Activated CD8-positive, alpha-beta T cell treated with anti-CD3 and anti-CD28 coated beads, Interleukin-2, amount 10 ng/mL, durations not matched to agents 7 days and 5 days (primary cell): ENCODE data around the gene UNG. TPM values are rescaled to one million over a fixed set of nuclear protein-coding genes. Genes with fewer than 3 reads are reported as not detected.
"Not testable (repeated sequence)": the region's sequence is repeated elsewhere in the genome, so short reads cannot be mapped to it uniquely, and the experiment has no call there.

ENCODE experiments used
- ATAC-seq: fragments of 150-1000 bp; cut with Tn5 transposase; one replicate; pipeline ENCODE4 v1.10.0; 2021; ENCODE audit warnings: moderate library complexity
- CTCF ChIA-PET: fragments of 350-600 bp; sonication (Branson Sonifier 250); formaldehyde crosslinking; loops from one replicate; lab custom pipeline; 2021; ENCODE audit warnings: antibody characterized with exemption; lab: Charles Lee
- POLR2A ChIA-PET: fragments of 350-600 bp; sonication (Branson Sonifier 250); formaldehyde crosslinking; loops from one replicate; lab custom pipeline; 2021; ENCODE audit warnings: antibody characterized with exemption; lab: Charles Lee
- DNase-seq: peaks from one replicate; pipeline ENCODE4 v3.0.0-alpha.2; 2020
- H3K27ac Mint-ChIP-seq: one replicate; pipeline ENCODE4 v1.8.0; 2021; ENCODE audit warnings: mild to moderate bottlenecking, mixed read lengths
- H3K27me3 Mint-ChIP-seq: one replicate; pipeline ENCODE4 v1.8.0; 2021; ENCODE audit warnings: low read depth, mixed read lengths
- H3K36me3 Mint-ChIP-seq: one replicate; pipeline ENCODE4 v1.8.0; 2021; ENCODE audit warnings: low read depth, mixed read lengths
- H3K4me1 Mint-ChIP-seq: one replicate; pipeline ENCODE4 v1.8.0; 2021; ENCODE audit warnings: low read depth, mixed read lengths
- H3K4me3 Mint-ChIP-seq: one replicate; pipeline ENCODE4 v1.8.0; 2021; ENCODE audit warnings: mild to moderate bottlenecking, mixed read lengths
- H3K9me3 Mint-ChIP-seq: one replicate; pipeline ENCODE4 v1.8.0; 2022; ENCODE audit warnings: mixed read lengths; ENCODE audit not compliant: insufficient read depth
- total RNA-seq, 2 experiments: library from RNA; stranded (reverse); gene quantifications; one replicate each; pipeline ENCODE4 v1.2.3, GENCODE V29; 2021

Gene UNG
- total RNA-seq, 2 experiments from 2014 or later, result 61.5 to 66.8 TPM

DNA sequence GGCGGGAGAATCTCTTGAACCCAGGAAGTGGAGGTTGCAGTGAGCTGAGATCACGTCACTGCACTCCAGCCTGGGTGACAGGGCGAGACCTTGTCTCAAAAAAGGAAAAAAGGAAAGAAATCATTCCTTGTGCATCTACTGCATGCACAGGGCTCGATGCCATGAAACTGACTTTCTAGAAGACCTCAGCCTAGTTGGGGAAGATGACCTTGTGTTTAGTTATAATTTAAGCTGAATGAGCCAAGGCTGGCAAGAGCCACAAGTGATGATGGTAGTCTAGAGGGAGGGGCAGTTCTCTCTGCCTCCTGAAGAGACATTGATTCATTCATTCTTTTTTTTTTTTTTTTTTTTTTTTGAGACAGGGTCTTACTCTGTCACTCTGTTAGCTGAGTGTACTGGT lies 43.2 kb downstream of the UNG start:
- Mint-ChIP-seq H3K27ac (no peak overlapping the region), H3K4me3 (no peak overlapping the region), H3K4me1 (peaks cover 5% of the 10 kb centered on the region), H3K36me3 (no peaks in the 10 kb centered on the region), H3K9me3 (no peaks in the 10 kb centered on the region), H3K27me3 (peaks cover under 1% of the 10 kb centered on the region)
- POLR2A ChIA-PET, result no interaction called here
- CTCF ChIA-PET, result no interaction called here
- DNase-seq (no peak), ATAC-seq (no peak)

DNA sequence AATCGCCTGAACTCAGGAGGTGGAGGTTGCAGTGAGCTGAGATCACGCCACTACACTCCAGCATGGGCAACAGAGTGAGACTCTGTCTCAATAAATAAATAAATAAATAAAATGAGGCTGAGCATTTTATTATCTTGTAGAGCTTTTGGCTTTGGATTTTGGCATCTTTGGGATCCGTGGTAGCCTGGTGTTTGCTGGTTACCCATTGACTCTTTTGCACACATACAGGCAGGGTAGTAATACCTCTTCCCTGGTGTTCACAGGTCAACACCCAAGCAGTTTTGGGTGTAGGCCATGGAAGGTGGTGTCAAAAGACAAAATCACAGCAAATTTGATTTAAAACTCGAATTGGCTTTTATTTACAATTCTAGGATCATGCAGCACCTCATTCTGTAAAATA lies 46.8 kb downstream of the UNG start:
- H3K36me3 Mint-ChIP-seq, result no peaks in the 10 kb centered on the region
- no peaks in the 10 kb centered on the region for H3K9me3 Mint-ChIP-seq
- no peak overlapping the region for H3K4me3 Mint-ChIP-seq
- DNase-seq, result no peak
- H3K4me1 Mint-ChIP-seq, result peaks cover 5% of the 10 kb centered on the region
- H3K27me3 Mint-ChIP-seq, result peaks cover 2% of the 10 kb centered on the region
- CTCF ChIA-PET, result no interaction called here
- POLR2A ChIA-PET, result no interaction called here
- no peak overlapping the region for H3K27ac Mint-ChIP-seq
- no peak for ATAC-seq

DNA sequence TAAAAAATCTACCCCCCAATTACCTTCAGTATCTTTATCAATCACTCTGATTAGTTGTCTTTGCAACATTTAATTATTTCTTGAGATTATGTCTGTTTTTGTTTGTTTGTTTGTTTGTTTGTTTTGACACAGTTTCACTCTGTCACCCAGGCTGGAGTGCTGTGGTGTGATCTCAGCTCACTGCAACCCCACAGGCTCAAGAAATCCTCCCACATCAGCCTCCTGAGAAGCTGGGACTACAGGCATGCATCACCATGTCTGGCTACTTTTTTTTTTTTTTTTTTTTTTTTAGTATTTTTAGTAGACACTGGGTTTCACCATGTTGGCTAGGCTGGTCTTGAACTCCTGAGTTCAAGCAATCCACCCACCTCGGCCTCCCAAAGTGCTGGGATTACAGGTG lies 49.7 kb downstream of the UNG start:
- DNase-seq, result not testable (repeated sequence)

DNA sequence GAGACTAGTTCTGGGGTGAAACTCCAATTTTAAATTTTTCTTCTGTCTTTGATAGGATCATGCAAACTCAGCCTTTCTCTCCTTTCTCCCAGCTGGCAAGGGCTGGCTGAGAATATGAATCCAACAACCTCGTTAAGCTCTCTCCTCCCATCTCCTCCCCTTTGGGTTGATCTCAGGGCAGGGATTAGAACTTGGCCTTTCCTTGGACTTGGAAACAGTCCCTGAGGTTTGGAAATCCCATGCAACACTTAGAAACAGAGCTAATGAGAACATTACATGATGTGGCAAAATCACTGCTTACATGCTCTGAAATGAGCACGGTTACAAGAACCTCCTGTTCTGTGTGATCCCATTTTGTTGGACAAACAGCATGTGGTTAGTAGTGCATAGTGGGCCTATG lies 50.6 kb downstream of the UNG start:
- Mint-ChIP-seq H3K27ac (no peak overlapping the region), H3K27me3 (peaks cover 5% of the 10 kb centered on the region), H3K36me3 (no peaks in the 10 kb centered on the region), H3K4me1 (peaks cover 1% of the 10 kb centered on the region), H3K9me3 (no peaks in the 10 kb centered on the region), H3K4me3 (no peak overlapping the region)
- ATAC-seq, result no peak
- POLR2A ChIA-PET, result no interaction called here
- no peak for DNase-seq
- CTCF ChIA-PET, result interaction anchor here (1.2 kb wide), 1 partner anchor 36 kb away, joined by 3 read pairs; no protein-coding TSS in a partner anchor

More for the DNA sequence above, 49.7 kb downstream of the UNG start:
- H3K9me3 Mint-ChIP-seq, H3K36me3 Mint-ChIP-seq, H3K4me1 Mint-ChIP-seq, POLR2A ChIA-PET, CTCF ChIA-PET, ATAC-seq, H3K4me3 Mint-ChIP-seq, H3K27me3 Mint-ChIP-seq, H3K27ac Mint-ChIP-seq: not testable (repeated sequence)

DNA sequence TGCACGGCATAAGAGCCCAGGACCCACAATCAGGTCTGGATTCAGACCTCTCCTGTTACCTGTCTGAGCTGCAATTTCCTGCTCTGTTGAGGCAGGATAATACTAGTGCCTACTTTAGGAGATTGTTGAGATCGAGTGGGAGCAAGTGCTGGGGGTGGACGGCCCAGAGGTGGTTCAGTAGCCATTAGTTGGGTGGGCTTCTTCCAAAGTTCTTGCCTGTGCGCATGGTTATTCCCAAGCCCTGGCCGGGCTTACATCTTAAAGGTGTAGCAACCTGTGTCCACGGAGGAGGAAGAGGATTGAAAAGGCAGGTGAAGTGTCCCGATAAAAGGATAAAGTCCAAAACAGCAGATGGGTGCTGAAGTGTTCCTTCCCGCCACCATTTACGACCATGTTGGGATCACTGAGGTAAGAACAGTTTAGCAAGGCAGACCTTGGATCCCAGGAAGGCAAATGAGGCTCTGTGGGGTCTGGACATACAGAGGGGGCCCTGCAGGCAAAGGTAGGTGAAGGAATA lies 52.8 kb downstream of the UNG start:
- Mint-ChIP-seq H3K27me3 (peaks cover 8% of the 10 kb centered on the region), H3K27ac (no peak overlapping the region), H3K4me3 (no peak overlapping the region), H3K4me1 (peaks cover 10% of the 10 kb centered on the region), H3K9me3 (no peaks in the 10 kb centered on the region), H3K36me3 (no peaks in the 10 kb centered on the region)
- CTCF ChIA-PET, result interaction anchor here (1.4 kb wide), 1 partner anchor 38 kb away, joined by 5 read pairs; no protein-coding TSS in a partner anchor
- ATAC-seq (no peak), DNase-seq (no peak)
- POLR2A ChIA-PET, result no interaction called here

DNA sequence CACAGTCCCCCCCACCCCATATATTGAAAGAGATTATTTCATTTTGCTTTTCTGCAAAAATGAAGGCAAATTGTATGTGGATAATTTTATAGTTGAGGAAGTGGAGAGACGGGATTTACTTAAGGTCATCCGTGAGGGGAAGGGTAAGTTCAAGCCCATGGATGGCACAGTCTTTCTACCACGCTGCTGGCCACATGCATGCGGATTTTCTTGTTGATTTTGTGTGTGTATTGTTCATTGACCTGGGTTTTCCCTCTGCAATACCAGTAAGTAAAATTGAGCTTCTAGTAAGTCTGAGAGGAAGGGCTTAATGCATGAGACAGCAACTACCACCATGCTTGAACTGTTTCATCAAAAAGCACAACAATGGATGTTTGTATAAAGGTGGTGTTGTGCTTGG lies 54.1 kb downstream of the UNG start:
- Mint-ChIP-seq H3K4me3 (no peak overlapping the region), H3K27me3 (peaks cover 8% of the 10 kb centered on the region), H3K9me3 (no peaks in the 10 kb centered on the region), H3K27ac (no peak overlapping the region), H3K36me3 (no peaks in the 10 kb centered on the region), H3K4me1 (peaks cover 17% of the 10 kb centered on the region)
- CTCF ChIA-PET, result no interaction called here
- POLR2A ChIA-PET, result no interaction called here
- ATAC-seq (no peak), DNase-seq (no peak)

DNA sequence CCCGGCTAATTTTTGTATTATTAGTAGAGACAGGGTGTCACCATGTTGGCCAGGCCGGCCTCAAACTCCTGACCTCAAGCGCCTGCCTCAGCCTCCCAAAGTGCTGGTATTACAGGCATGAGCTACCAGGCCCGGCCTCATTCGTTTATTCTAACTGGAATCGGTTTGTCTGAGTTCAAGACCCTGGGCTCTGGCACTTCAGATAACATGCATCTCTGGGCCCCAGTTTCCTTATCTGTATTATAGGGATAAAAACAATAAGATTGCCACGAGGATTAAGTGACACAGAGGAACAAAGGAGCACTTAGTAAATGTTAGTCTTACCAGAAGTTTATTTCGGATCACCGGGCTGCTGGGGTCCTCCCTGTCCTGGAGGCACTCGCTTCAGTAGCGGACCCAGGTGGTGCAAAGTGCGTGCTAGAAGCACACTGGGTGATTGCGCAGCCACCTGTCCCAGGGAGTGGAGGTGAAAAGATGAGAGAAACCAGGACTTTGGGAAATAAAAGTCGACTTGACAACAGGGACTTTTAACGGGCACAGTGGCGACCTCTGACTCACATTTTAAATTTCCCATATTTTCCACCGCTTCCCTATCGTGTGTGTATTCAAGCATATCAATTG lies 56.5 kb downstream of the UNG start:
- no peak for DNase-seq
- H3K36me3 Mint-ChIP-seq, result no peaks in the 10 kb centered on the region
- H3K27ac Mint-ChIP-seq, result no peak overlapping the region
- ChIA-PET POLR2A (interaction anchor here (0.6 kb wide), 1 partner anchor 12 kb away, joined by 3 read pairs; no protein-coding TSS in a partner anchor), CTCF (interaction anchor here (0.9 kb wide), 1 partner anchor 42 kb away, joined by 3 read pairs; no protein-coding TSS in a partner anchor)
- no peaks in the 10 kb centered on the region for H3K9me3 Mint-ChIP-seq
- H3K27me3 Mint-ChIP-seq, result peaks cover 8% of the 10 kb centered on the region
- ATAC-seq, result no peak
- peaks cover 17% of the 10 kb centered on the region for H3K4me1 Mint-ChIP-seq
- H3K4me3 Mint-ChIP-seq, result peak overlapping the region; percentile 87

DNA sequence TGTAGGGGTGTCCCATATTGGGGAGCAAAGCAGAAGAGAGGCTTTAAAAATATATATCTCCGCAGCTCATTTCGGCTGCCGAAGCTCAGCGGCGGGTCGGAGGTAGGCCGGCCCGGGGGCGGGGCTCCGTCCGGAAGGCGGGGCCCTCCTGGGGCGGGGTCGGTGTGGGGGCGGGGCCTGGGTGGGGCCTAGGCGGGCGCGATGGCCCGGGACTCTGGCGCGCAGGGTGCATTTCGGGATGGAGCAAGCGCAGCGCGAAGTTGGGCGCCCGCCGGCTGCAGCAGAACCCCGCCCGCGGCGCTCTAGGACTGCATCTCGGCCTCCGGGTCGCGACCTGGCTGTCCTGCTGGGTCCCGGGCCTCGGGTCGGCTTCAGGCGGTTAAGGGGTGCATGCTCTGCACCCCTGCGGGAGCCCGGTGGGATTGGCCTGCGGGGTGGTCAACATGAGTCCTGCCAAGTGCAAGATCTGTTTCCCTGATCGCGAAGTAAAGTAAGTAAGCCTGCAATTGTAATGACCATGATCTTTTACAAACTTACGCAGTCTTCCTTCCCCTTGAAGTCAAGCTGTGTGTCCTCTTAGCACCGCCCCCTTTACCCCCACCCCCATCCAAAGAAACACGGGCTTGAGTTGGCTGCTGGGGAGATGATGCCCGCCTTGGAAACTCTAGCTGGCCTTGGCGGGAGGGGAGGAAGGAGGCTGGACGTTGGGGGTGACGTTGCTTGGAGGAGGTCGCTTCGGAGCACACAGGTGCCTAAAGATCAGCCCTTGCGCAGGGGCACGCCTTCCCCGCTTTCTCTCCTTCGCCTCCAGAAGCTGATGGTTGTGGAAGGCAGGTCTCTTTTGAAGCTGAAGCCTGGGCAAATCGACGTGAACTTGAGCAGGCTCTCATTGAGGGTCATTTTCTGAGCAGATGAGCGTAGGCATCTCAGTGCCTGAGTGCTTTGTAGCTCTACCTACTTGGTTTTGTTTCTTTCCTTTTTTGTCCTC lies 57.3 kb downstream of the UNG start:
- peak; percentile 85 for DNase-seq
- POLR2A ChIA-PET, result interaction anchor here (0.6 to 1.4 kb wide), 5 partner anchors 13 to 350 kb away, joined by 3 to 4 read pairs (median 3); no protein-coding TSS in a partner anchor
- Mint-ChIP-seq H3K4me3 (peak overlapping the region; percentile 87), H3K9me3 (no peaks in the 10 kb centered on the region), H3K27ac (peak overlapping the region; percentile 81), H3K27me3 (peaks cover 7% of the 10 kb centered on the region), H3K36me3 (no peaks in the 10 kb centered on the region), H3K4me1 (peaks cover 17% of the 10 kb centered on the region)
- CTCF ChIA-PET, result interaction anchor here (0.7 to 1.2 kb wide), 5 partner anchors 43 to 1391 kb away, joined by 3 to 6 read pairs (median 3); no protein-coding TSS in a partner anchor
- peak; percentile 97 for ATAC-seq

DNA sequence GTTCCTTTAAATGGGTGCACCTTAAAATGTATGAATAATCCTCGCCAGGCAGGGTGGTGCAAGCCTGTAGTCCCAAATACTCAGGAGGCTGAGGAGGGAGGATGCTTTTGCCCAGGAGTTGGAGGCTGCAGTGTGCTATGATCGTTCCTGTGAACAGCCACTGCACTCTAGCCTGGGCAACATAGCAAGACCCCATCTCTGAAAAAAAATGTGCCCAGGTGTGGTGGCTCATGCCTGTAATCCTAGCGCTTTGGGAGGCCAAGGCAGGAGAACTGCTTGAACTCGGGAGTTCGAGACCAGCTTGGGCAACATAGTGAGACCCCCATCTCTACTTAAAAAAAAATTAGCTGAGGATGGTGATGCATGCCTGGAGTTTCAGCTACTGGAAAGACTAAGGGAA lies 58.6 kb downstream of the UNG start:
- ChIA-PET POLR2A (no interaction called here), CTCF (no interaction called here)
- ATAC-seq, result no peak

DNA sequence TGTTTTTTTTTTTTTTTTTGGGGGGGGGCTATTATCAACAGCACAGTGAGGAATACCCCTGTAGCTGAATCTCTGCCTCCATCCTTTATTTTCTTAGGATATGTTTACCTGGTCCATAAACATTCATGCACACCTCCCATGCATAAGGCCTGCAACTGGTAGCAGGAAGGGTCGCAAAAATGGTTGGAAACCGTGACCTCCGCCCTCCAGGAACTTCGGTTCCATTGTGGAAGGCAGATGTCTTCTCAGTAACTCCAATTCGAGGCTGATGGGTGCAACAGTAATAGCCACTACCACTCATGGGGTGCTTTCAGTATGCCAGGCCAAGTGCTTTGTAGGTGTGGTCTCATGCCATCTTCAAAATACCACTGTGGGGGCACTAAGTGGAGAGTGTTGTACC lies 59.2 kb downstream of the UNG start:
- H3K4me1 Mint-ChIP-seq, result peaks cover 17% of the 10 kb centered on the region
- ATAC-seq (no peak), DNase-seq (no peak)
- ChIA-PET CTCF (no interaction called here), POLR2A (no interaction called here)
- H3K36me3 Mint-ChIP-seq, result no peaks in the 10 kb centered on the region
- no peak overlapping the region for H3K27ac Mint-ChIP-seq
- no peak overlapping the region for H3K4me3 Mint-ChIP-seq
- H3K27me3 Mint-ChIP-seq, result peaks cover 7% of the 10 kb centered on the region
- no peaks in the 10 kb centered on the region for H3K9me3 Mint-ChIP-seq

More for the DNA sequence above, 58.6 kb downstream of the UNG start:
- no peak for DNase-seq
- Mint-ChIP-seq H3K27ac (no peak overlapping the region), H3K4me3 (no peak overlapping the region), H3K27me3 (peaks cover 7% of the 10 kb centered on the region), H3K36me3 (no peaks in the 10 kb centered on the region), H3K9me3 (no peaks in the 10 kb centered on the region), H3K4me1 (peaks cover 17% of the 10 kb centered on the region)

DNA sequence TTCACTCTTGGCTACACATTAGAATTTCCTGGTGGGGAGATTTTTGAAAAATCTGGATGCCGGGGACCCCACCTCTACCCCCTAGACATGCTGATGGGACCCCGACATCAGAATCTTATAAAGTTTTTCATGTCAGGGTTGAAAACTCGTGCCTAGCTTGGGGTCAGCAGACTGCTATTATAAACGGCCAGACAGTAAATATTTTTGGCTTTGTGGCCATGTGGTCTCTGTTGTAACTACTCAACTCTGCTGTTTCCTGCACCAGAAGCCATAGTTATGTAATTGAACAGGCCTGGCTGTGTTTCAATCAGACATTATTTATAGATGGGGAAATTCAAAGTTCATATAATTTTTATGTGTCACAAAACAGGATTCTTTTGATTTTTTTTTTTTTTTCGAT lies 60.6 kb downstream of the UNG start:
- Mint-ChIP-seq H3K27ac (no peak overlapping the region), H3K27me3 (peaks cover 3% of the 10 kb centered on the region), H3K4me3 (no peak overlapping the region), H3K9me3 (no peaks in the 10 kb centered on the region), H3K36me3 (no peaks in the 10 kb centered on the region), H3K4me1 (peaks cover 17% of the 10 kb centered on the region)
- ChIA-PET POLR2A (no interaction called here), CTCF (no interaction called here)
- DNase-seq (no peak), ATAC-seq (no peak)
